ENCODE results near the gene LRRN3.

LRRN3 gene

GRCh38 chr7:111080495-111081105 is 10.3 kb upstream of the LRRN3 start:
- DNase-seq, result no peak

GRCh38 chr7:111081546-111082267 is 9.2 kb upstream of the LRRN3 start:
- no peak for DNase-seq

- DNase-seq, result peak; percentile 76
Measured at GRCh38 chr7:111082351-111082750, 8.6 kb upstream of the LRRN3 start.

- peak; percentile 69 for DNase-seq
Measured at GRCh38 chr7:111083413-111083812, 7.5 kb upstream of the LRRN3 start.

- DNase-seq, result no peak
Measured at GRCh38 chr7:111085356-111085755, 5.6 kb upstream of the LRRN3 start.

GRCh38 chr7:111086532-111086931 is 4.4 kb upstream of the LRRN3 start:
- peak; percentile 60 for DNase-seq

- no peak for DNase-seq
Measured at GRCh38 chr7:111088328-111088727, 2.6 kb upstream of the LRRN3 start.

- DNase-seq, result peak; percentile 49
Measured at GRCh38 chr7:111089822-111090426, 1.0 kb upstream of the LRRN3 start.

GRCh38 chr7:111091593-111092358 is 849 bp downstream of the LRRN3 start:
- no peak for DNase-seq

- no peak for DNase-seq
Measured at GRCh38 chr7:111092406-111093236, 1.7 kb downstream of the LRRN3 start.

GRCh38 chr7:111093496-111093895 is 2.6 kb downstream of the LRRN3 start:
- DNase-seq, result no peak

GRCh38 chr7:111094419-111094818 is 3.5 kb downstream of the LRRN3 start:
- no peak for DNase-seq

GRCh38 chr7:111096997-111097396 is 6.1 kb downstream of the LRRN3 start:
- no peak for DNase-seq

- DNase-seq, result peak; percentile 41
Measured at GRCh38 chr7:111098011-111098925, 7.3 kb downstream of the LRRN3 start.

- no peak for DNase-seq
Measured at GRCh38 chr7:111098926-111099250, 8.0 kb downstream of the LRRN3 start.

GRCh38 chr7:111101856-111102646 is 11.1 kb downstream of the LRRN3 start:
- no peak for DNase-seq

- DNase-seq, result no peak
Measured at GRCh38 chr7:111103136-111103535, 12.2 kb downstream of the LRRN3 start.

- DNase-seq, result no peak
Measured at GRCh38 chr7:111103678-111104274, 12.8 kb downstream of the LRRN3 start.

- no peak for DNase-seq
Measured at GRCh38 chr7:111104710-111105109, 13.8 kb downstream of the LRRN3 start.

GRCh38 chr7:111105269-111105668 is 14.3 kb downstream of the LRRN3 start:
- no peak for DNase-seq

All from fibroblast of skin of right biceps (primary cell).